GM12891 (cell line): ENCODE data around the gene RIMOC1.

ENCODE experiments used
- DNase-seq: peaks from one replicate; pipeline ENCODE4 v3.0.0; 2011; ENCODE audit warnings: low spot score; ENCODE audit not compliant: insufficient read length
- FAIRE-seq: peaks from 2 replicates; lab custom pipeline; 2011; peaks lifted over from hg19 to GRCh38; lab: Jason Lieb, UNC
- PAX5 ChIP-seq: IDR thresholded peaks from 2 replicates; pipeline ENCODE4 v1.6.1; 2011; ENCODE audit warnings: low read length, moderate library complexity, mild to moderate bottlenecking; ENCODE audit not compliant: insufficient read depth, severe bottlenecking
- POLR2A ChIP-seq: IDR thresholded peaks from 2 replicates; pipeline ENCODE4 v1.6.1; 2011; ENCODE audit warnings: low read depth, low read length, control low read depth
- POLR2AphosphoS5 ChIP-seq: IDR thresholded peaks from 2 replicates; pipeline ENCODE4 v1.6.1; 2011; ENCODE audit warnings: low read depth, low read length, control low read depth
- POU2F2 ChIP-seq: IDR thresholded peaks from 2 replicates; pipeline ENCODE4 v1.6.1; 2011; ENCODE audit warnings: low read depth, mild to moderate bottlenecking, control low read depth, low read length, moderate library complexity
- SPI1 ChIP-seq: IDR thresholded peaks from 2 replicates; pipeline ENCODE4 v1.6.1; 2011; ENCODE audit warnings: low read depth, low read length, control low read depth
- TAF1 ChIP-seq: IDR thresholded peaks from 2 replicates; pipeline ENCODE4 v1.6.1; 2011; ENCODE audit warnings: low read depth, low read length, control low read depth

RIMOC1 gene

DNA sequence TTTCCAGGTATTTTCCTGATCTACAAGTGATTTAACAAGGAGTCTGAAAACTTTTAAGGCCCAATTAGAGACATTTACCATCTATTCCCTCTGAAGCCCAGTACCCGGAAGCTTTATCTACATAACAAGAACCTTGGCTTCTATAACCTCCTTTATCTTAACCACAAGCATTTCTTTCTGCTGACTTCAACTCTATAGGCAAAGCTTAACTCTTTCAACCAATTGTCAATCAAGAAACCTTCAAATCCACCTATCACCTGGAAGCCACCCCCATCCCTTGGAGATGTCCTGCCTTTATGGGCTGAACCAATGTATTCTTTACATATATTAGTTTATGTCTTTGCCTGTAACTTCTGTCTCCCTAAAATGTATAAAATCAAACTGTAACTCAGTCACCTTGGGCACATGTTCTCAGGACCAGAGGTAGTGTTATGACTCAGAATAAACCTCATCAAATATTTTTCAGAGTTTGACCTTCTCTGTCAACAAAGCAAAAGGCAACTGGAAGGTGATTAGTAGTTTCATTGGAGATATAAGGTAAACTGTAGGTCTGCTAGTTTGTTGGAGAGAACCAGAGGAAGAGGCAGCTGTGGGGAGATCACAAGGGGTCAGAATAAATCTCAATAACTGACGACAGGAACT lies 13.0 kb upstream of the RIMOC1 start:
- no peak for FAIRE-seq
- TF ChIP-seq POU2F2 (no peak), POLR2A (no peak), POLR2AphosphoS5 (no peak), SPI1 (no peak)
- DNase-seq: no peak

- DNase-seq (no peak), FAIRE-seq (no peak)
- TF ChIP-seq POLR2AphosphoS5 (no peak), POLR2A (no peak), SPI1 (no peak), PAX5 (no peak), POU2F2 (no peak), TAF1 (no peak)
These were observed 12.1 kb upstream of the RIMOC1 start for GRCh38 chr5:41892031-41892430.

DNA sequence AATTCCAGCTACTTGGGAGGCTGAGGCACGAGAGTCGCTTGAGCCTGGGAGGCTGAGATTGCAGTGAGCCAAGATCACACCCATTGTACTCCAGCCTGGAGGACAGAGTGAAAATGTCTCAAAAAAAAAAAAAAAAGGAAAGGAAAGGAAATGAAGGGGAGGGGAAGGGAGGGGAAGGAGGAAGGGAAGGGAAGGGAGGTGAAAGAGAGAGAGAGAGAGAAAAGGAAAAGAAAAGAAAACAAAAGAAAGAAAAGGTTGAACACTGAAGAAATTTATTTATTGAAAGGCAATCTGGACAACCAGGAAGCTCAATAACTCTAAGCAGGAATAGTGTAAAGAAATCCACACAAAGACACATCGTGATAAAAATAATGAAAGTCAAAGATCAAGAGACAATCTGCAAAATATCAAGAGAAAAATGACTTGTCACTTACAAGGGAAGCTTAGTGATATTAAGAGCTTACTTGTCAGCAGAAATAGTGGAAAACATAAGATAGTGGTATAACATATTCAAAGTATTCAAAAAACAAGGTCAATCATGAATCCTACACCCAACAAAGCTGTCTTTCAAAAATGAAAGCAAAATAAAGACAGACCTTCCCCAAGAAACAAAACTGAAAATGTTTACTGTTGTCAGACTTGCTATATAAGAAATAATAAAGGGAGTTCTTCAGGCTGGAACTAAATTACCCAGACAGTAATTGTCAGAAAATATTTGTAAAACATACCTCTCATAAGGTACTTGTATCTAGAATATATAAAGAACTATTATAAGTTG lies 10.9 kb upstream of the RIMOC1 start:
- FAIRE-seq (peak; percentile 76), DNase-seq (no peak)
- no peak for TF ChIP-seq PAX5
- no peak for TF ChIP-seq SPI1
- TF ChIP-seq TAF1: no peak
- TF ChIP-seq POLR2AphosphoS5: no peak
- TF ChIP-seq POLR2A: no peak
- TF ChIP-seq POU2F2: no peak

DNA sequence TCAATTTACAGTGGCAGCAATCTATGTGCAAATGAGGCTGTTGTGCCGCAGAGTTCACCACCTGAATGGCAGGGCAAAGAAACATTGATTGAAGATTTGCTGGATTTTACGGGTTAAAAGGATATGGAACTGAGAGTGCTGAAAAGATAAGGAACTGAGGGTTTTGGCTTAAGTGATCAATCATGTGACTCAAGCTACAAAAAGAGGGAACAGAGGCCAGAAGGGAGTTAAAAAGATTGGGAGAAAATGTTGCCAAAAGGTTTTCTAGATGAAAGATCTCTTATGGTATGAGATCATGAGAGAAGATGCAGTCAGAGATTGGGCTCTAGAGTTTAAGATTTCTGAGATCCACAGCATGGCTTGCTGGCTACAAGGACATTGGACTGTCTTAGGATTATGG lies 7.9 kb upstream of the RIMOC1 start:
- DNase-seq (no peak), FAIRE-seq (no peak)
- TF ChIP-seq POLR2AphosphoS5: no peak
- TF ChIP-seq SPI1: no peak
- TF ChIP-seq TAF1: no peak
- TF ChIP-seq POLR2A: no peak
- no peak for TF ChIP-seq POU2F2
- no peak for TF ChIP-seq PAX5

- FAIRE-seq: peak; percentile 48
- DNase-seq: no peak
- TF ChIP-seq POLR2AphosphoS5 (no peak), POLR2A (no peak), SPI1 (no peak), PAX5 (no peak), TAF1 (no peak), POU2F2 (no peak)
These were observed 707 bp upstream of the RIMOC1 start for GRCh38 chr5:41903382-41903891.

- TF ChIP-seq POLR2AphosphoS5: no peak
- TF ChIP-seq TAF1: no peak
- TF ChIP-seq PAX5: no peak
- no peak for TF ChIP-seq POU2F2
- TF ChIP-seq SPI1: no peak
- TF ChIP-seq POLR2A: no peak
- DNase-seq: no peak
- no peak for FAIRE-seq
These were observed 2.0 kb downstream of the RIMOC1 start for GRCh38 chr5:41906151-41906550.

- FAIRE-seq (no peak), DNase-seq (no peak)
- TF ChIP-seq TAF1: no peak
- TF ChIP-seq POLR2A: no peak
- TF ChIP-seq POLR2AphosphoS5: no peak
- no peak for TF ChIP-seq PAX5
- TF ChIP-seq SPI1: no peak
- TF ChIP-seq POU2F2: no peak
These were observed 4.4 kb downstream of the RIMOC1 start for GRCh38 chr5:41908374-41909079.

GRCh38 chr5:41918105-41918504 lies 14.0 kb downstream of the RIMOC1 start:
- no peak for DNase-seq
- FAIRE-seq: peak; percentile 13
- no peak for TF ChIP-seq TAF1
- peak; percentile 95 for TF ChIP-seq SPI1

DNA sequence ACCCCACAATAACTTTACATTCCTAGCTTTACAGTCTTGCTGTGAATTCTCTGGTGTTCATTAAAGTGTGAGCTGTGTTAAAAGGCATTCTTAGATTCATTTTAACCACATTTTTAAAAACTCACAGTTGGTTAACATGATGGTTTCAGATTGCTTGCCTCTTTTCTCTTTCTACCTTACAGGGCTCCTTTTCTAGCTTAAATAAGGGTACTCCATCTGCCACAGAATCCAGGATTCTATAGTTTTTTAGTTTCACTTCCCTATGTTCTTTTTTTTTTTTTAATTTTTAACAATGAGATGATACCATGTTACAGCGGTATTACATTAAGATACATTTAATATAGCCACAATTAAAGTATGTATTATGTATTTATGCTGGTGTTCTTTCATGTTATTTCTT lies 17.0 kb downstream of the RIMOC1 start:
- peak; percentile 55 for TF ChIP-seq SPI1
- TF ChIP-seq POLR2AphosphoS5: no peak
- FAIRE-seq (no peak), DNase-seq (no peak)
